ENCODE results near the gene ZNF862.

ZNF862 gene

GRCh38 chr7:149800169-149800555 lies 38.0 kb upstream of the ZNF862 start:
- H3K4me3 ChIP-seq (ENCODE audit: low read depth, low read length), result no peak overlapping the region
- no peak for TF ChIP-seq CTCF (IDR thresholded peaks at IDR 0.05; ENCODE audit: low read depth, low read length)
- in situ Hi-C loops (cut with HindIII; ENCODE audit: low sequenced_read_pairs), result no loop called here
- DNase-seq (ENCODE audit: low read depth, low spot score), result no peak

- TF ChIP-seq CTCF (IDR thresholded peaks at IDR 0.05; ENCODE audit: low read depth, low read length), result no peak
- H3K4me3 ChIP-seq (ENCODE audit: low read depth, low read length), result no peak overlapping the region
- no peak for DNase-seq (ENCODE audit: low read depth, low spot score)
- in situ Hi-C loops (cut with HindIII; ENCODE audit: low sequenced_read_pairs), result no loop called here
These were observed 37.1 kb upstream of the ZNF862 start for GRCh38 chr7:149801002-149801566.

- TF ChIP-seq CTCF (IDR thresholded peaks at IDR 0.05; ENCODE audit: low read depth, low read length), result no peak
- in situ Hi-C loops (cut with HindIII; ENCODE audit: low sequenced_read_pairs), result no loop called here
- H3K4me3 ChIP-seq (ENCODE audit: low read depth, low read length), result no peak overlapping the region
- DNase-seq (ENCODE audit: low read depth, low spot score), result no peak
These were observed 36.4 kb upstream of the ZNF862 start for GRCh38 chr7:149801816-149802215.

GRCh38 chr7:149802966-149803365 lies 35.2 kb upstream of the ZNF862 start:
- H3K4me3 ChIP-seq (ENCODE audit: low read depth, low read length), result no peak overlapping the region
- TF ChIP-seq CTCF (IDR thresholded peaks at IDR 0.05; ENCODE audit: low read depth, low read length), result no peak
- DNase-seq (ENCODE audit: low read depth, low spot score), result no peak
- in situ Hi-C loops (cut with HindIII; ENCODE audit: low sequenced_read_pairs), result no loop called here

- H3K4me3 ChIP-seq (ENCODE audit: low read depth, low read length), result no peak overlapping the region
- in situ Hi-C loops (cut with HindIII; ENCODE audit: low sequenced_read_pairs), result no loop called here
- no peak for TF ChIP-seq CTCF (IDR thresholded peaks at IDR 0.05; ENCODE audit: low read depth, low read length)
- DNase-seq (ENCODE audit: low read depth, low spot score), result no peak
These were observed 34.6 kb upstream of the ZNF862 start for GRCh38 chr7:149803551-149804074.

- DNase-seq (ENCODE audit: low read depth, low spot score), result no peak
- in situ Hi-C loops (cut with HindIII; ENCODE audit: low sequenced_read_pairs), result no loop called here
- H3K4me3 ChIP-seq (ENCODE audit: low read depth, low read length), result no peak overlapping the region
- no peak for TF ChIP-seq CTCF (IDR thresholded peaks at IDR 0.05; ENCODE audit: low read depth, low read length)
These were observed 34.1 kb upstream of the ZNF862 start for GRCh38 chr7:149804106-149804505.

All from astrocyte of the spinal cord (primary cell).